Measurements from ENCODE around the gene SKIC8.

Gene SKIC8

DNA sequence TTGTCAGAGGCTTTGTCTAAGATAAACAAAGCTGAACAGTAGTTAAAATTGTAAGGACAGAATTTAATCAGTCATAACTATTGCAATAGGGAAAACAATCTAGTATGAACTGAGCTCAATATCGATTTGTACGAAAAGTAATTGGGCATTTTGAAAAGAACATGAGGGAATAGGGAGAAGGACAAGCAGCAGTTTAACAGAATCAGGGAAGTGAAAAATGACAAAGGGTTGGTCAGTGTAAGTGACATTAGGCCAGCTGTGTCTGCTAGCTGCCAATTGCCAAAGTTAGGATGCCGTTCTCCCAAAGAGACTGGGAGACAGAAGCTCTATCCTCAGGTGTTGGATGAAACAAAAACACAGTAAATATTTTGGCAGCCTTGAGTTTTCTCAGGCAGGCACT is 38.3 kb downstream of the SKIC8 start:
- no peak overlapping the region for H2AFZ ChIP-seq (ENCODE audit: low read length)
- no peaks in the 10 kb centered on the region for H3K36me3 ChIP-seq (ENCODE audit: insufficient read depth, low read length)
- H3F3A ChIP-seq (ENCODE audit: insufficient read depth, low read length) = no peaks in the 10 kb centered on the region
- TF ChIP-seq, protein P1, sequence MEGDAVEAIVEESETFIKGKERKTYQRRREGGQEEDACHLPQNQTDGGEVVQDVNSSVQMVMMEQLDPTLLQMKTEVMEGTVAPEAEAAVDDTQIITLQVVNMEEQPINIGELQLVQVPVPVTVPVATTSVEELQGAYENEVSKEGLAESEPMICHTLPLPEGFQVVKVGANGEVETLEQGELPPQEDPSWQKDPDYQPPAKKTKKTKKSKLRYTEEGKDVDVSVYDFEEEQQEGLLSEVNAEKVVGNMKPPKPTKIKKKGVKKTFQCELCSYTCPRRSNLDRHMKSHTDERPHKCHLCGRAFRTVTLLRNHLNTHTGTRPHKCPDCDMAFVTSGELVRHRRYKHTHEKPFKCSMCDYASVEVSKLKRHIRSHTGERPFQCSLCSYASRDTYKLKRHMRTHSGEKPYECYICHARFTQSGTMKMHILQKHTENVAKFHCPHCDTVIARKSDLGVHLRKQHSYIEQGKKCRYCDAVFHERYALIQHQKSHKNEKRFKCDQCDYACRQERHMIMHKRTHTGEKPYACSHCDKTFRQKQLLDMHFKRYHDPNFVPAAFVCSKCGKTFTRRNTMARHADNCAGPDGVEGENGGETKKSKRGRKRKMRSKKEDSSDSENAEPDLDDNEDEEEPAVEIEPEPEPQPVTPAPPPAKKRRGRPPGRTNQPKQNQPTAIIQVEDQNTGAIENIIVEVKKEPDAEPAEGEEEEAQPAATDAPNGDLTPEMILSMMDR (IDR thresholded peaks at IDR 0.05; ENCODE audit: low read length) = no peak
- TF ChIP-seq EZH2 (IDR thresholded peaks at IDR 0.05; ENCODE audit: borderline replicate concordance, low read length) = no peak
- no peak overlapping the region for H3K27ac ChIP-seq (ENCODE audit: low read depth, low read length, poor library complexity, severe bottlenecking)
- H3K79me2 ChIP-seq (ENCODE audit: insufficient read depth, low read length) = no peaks in the 10 kb centered on the region
- H3K9ac ChIP-seq (ENCODE audit: low read length) = no peak overlapping the region
- H3K4me2 ChIP-seq (ENCODE audit: low read length) = no peak overlapping the region
- no peaks in the 10 kb centered on the region; the same call in 1 of the 2 replicates for H3K27me3 ChIP-seq (ENCODE audit: insufficient read depth, low read length)
- H3K9me2 ChIP-seq (ENCODE audit: low read depth, low read length) = no peaks in the 10 kb centered on the region
- H4K20me1 ChIP-seq (ENCODE audit: insufficient read depth, low read length) = no peaks in the 10 kb centered on the region
- H3K4me1 ChIP-seq (ENCODE audit: insufficient read depth, low read length, severe bottlenecking) = peaks cover 15% of the 10 kb centered on the region
- no peak overlapping the region for H3K4me3 ChIP-seq (ENCODE audit: low read depth, low read length, poor library complexity, severe bottlenecking)
- no peaks in the 10 kb centered on the region for H3K9me3 ChIP-seq (ENCODE audit: low read length)

DNA sequence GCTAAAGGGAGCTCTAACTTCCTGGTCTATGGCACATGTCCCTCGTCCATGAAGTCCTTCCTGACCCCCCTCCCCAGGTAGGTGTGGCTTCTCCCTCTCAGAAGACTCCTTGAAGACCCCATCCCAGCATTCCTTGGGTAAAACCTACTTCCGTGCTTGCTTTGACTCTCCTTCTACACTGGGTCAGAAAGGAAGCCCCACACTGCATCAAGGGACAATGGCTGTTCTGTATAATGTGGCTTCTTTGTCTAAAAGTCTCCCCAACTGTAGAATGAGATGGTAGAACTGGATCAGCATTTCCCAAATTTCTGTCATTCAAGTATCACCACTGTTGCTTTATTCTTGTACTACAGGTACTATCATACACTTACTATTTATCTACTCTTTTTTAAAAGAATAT is 38.9 kb downstream of the SKIC8 start:
- Histone ChIP-seq H3K9me3 (ENCODE audit: low read length) (no peaks in the 10 kb centered on the region), H3K79me2 (ENCODE audit: insufficient read depth, low read length) (no peaks in the 10 kb centered on the region), H3K4me2 (ENCODE audit: low read length) (no peak overlapping the region), H3K9me2 (ENCODE audit: low read depth, low read length) (no peaks in the 10 kb centered on the region), H3K36me3 (ENCODE audit: insufficient read depth, low read length) (no peaks in the 10 kb centered on the region), H4K20me1 (ENCODE audit: insufficient read depth, low read length) (no peaks in the 10 kb centered on the region), H3F3A (ENCODE audit: insufficient read depth, low read length) (no peaks in the 10 kb centered on the region), H3K27ac (ENCODE audit: low read depth, low read length, poor library complexity, severe bottlenecking) (no peak overlapping the region), H3K9ac (ENCODE audit: low read length) (no peak overlapping the region), H3K4me1 (ENCODE audit: insufficient read depth, low read length, severe bottlenecking) (peaks cover 9% of the 10 kb centered on the region), H3K4me3 (ENCODE audit: low read depth, low read length, poor library complexity, severe bottlenecking) (no peak overlapping the region), H3K27me3 (ENCODE audit: insufficient read depth, low read length) (no peaks in the 10 kb centered on the region; the same call in 1 of the 2 replicates), H2AFZ (ENCODE audit: low read length) (no peak overlapping the region)
- TF ChIP-seq, protein P1 (IDR thresholded peaks at IDR 0.05; ENCODE audit: low read length) = no peak
- TF ChIP-seq EZH2 (IDR thresholded peaks at IDR 0.05; ENCODE audit: borderline replicate concordance, low read length) = no peak

DNA sequence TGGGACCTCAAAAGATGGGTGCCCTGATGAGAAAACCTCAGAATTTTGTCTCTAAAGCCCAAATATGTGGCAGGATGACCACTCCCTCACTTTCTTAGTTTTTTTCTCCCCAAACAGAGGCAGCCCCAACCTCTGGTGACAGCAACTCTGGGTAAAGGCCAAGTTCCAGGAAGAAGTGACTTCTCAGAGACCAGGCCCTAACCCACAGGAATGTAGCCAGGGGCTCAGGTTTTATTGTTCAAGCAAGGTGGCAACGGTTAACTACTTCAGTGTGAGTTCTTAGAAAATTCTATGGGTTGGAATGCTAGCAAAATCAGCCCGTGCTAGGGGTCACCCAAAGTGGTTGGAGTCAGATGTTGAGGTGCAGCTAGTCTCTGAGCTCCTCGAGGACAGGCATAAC is 40.2 kb downstream of the SKIC8 start:
- Histone ChIP-seq H3F3A (ENCODE audit: insufficient read depth, low read length) (no peaks in the 10 kb centered on the region), H4K20me1 (ENCODE audit: insufficient read depth, low read length) (no peaks in the 10 kb centered on the region), H3K27me3 (ENCODE audit: insufficient read depth, low read length) (no peaks in the 10 kb centered on the region; the same call in 1 of the 2 replicates), H3K79me2 (ENCODE audit: insufficient read depth, low read length) (no peaks in the 10 kb centered on the region), H3K4me3 (ENCODE audit: low read depth, low read length, poor library complexity, severe bottlenecking) (no peak overlapping the region), H3K4me2 (ENCODE audit: low read length) (no peak overlapping the region), H3K36me3 (ENCODE audit: insufficient read depth, low read length) (no peaks in the 10 kb centered on the region), H3K27ac (ENCODE audit: low read depth, low read length, poor library complexity, severe bottlenecking) (no peak overlapping the region), H2AFZ (ENCODE audit: low read length) (no peak overlapping the region), H3K9me3 (ENCODE audit: low read length) (no peaks in the 10 kb centered on the region), H3K9ac (ENCODE audit: low read length) (no peak overlapping the region), H3K4me1 (ENCODE audit: insufficient read depth, low read length, severe bottlenecking) (peaks cover 7% of the 10 kb centered on the region), H3K9me2 (ENCODE audit: low read depth, low read length) (no peaks in the 10 kb centered on the region)
- TF ChIP-seq EZH2 (IDR thresholded peaks at IDR 0.05; ENCODE audit: borderline replicate concordance, low read length) = no peak
- TF ChIP-seq, protein P1 (IDR thresholded peaks at IDR 0.05; ENCODE audit: low read length) = no peak

Measured in OCI-LY1 (cell line).